Tibial nerve (tissue), 4 donors: Measurements from ENCODE around the gene HTRA1.

Source experiments
- EP300 ChIP-seq, 2 donors: sonication (generic); formaldehyde crosslinking; IDR thresholded peaks; one replicate each; pipeline ENCODE4 v1.6.1; 2017; ENCODE audit warnings: antibody characterized with exemption in 2 of 2, mild to moderate bottlenecking in 1 of 2
- POLR2A ChIP-seq, 2 donors: fragments of 450-650 bp; IDR thresholded peaks; one replicate each; pipeline ENCODE4 v1.6.1; 2017; ENCODE audit warnings: antibody characterized with exemption in 2 of 2, mild to moderate bottlenecking in 2 of 2, moderate library complexity in 2 of 2
- TF ChIP-seq, protein P1 (sequence below), 5 experiments: fragments of 200-600 bp in 3 of 5; fragments of 450-650 bp in 2 of 5; sonication (generic) in 3 of 5; IDR thresholded peaks; one replicate each; pipeline ENCODE4 v1.5.1; 2016 to 2019; ENCODE audit warnings: antibody characterized with exemption in 5 of 5, mild to moderate bottlenecking in 3 of 5, moderate library complexity in 2 of 5

DNA sequence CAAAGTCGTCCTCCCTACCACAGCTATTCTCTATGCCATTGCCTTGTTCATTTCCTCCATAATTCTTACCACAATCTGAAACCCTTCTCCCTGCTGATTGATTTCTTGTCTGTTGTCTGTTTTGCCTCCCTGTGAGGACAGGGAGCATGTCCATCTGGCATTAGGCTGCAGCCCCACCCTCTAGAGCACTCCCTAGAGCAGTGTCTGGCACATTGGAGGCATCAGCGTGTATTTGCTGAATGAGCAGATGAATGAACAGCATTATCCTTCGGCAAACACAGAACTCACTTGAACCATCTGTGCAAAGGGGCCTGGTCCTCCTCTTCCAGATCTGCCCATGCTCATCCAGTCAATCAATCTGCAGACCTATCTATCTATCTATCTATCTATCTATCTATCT is 94.1 kb downstream of the HTRA1 start:
- TF ChIP-seq, protein P1, sequence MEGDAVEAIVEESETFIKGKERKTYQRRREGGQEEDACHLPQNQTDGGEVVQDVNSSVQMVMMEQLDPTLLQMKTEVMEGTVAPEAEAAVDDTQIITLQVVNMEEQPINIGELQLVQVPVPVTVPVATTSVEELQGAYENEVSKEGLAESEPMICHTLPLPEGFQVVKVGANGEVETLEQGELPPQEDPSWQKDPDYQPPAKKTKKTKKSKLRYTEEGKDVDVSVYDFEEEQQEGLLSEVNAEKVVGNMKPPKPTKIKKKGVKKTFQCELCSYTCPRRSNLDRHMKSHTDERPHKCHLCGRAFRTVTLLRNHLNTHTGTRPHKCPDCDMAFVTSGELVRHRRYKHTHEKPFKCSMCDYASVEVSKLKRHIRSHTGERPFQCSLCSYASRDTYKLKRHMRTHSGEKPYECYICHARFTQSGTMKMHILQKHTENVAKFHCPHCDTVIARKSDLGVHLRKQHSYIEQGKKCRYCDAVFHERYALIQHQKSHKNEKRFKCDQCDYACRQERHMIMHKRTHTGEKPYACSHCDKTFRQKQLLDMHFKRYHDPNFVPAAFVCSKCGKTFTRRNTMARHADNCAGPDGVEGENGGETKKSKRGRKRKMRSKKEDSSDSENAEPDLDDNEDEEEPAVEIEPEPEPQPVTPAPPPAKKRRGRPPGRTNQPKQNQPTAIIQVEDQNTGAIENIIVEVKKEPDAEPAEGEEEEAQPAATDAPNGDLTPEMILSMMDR (IDR thresholded peaks at IDR 0.05) = no peak
- no peak for TF ChIP-seq POLR2A (IDR thresholded peaks at IDR 0.05)
- no peak for TF ChIP-seq EP300 (IDR thresholded peaks at IDR 0.05)
